HG02973 (cell line): ENCODE data around the gene MRPS2.

Experiments
- ATAC-seq: cut with Tn5 transposase; IDR thresholded peaks from one replicate; pipeline ENCODE4 v1.9.1; 2021; ENCODE audit warnings: moderate library complexity; ENCODE audit not compliant: unreplicated experiment

The MRPS2 gene

DNA sequence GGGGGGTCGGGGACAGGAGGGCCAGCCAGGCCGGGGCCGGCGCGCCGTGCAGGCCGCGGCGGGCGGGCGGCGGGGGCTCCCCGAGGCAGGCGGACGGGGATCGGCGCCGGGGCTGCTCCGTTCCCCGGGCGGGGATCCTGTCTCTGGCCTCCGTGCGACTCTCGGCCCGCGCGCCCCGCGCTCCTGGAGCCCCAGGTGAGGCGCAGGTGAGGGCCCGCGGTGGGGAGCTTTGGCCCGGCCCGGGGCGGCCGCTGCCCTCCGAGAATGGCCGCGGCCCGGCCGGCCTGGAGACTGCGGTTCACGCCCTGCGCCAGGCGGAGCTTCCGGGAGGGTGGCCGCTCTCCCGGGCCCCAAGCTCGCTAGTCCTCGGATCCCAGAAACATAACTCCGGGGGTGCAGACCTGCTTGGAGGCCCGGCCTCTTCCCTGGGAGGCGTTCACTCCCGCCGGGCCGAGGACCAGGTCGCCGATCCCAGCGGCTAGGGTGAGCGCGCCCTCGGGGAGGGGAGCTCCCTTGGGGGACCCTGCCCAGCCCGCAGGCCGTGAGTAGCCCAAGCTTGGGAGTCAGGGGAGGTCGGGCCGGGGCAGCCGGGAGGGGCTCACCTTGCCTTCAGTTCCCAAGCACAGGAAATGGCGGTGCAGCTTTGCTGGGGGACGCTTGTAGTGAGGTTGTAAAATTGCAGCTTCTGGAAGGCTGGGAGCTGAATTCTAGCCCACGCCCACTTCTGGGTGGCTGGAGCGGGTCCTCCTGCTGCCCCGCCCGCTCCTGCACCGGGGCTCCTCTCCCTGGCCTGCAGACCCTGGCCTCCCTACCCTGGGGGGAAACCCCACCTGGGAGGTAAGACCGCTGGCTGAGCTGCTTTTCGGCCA lies 20.2 kb upstream of the MRPS2 start:
- no peak for ATAC-seq

DNA sequence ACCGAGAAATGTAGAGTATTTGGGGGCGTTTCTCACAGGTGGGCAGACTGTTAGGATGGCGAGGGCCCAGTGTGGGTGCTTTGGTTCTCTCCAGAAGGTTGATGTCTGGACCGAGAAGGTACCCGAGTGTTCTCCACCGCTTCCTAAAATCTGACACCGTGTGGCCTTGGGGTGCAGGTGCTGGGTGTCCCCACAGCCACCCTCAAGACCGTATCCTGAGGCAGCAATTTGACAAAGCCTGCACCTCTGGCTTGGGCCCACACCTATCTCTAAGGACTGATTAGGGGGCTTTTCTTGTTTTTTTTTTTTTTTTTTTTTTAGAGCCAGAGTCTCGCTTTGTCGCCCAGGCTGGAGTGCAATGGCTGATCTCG lies 19.6 kb upstream of the MRPS2 start:
- ATAC-seq = no peak

DNA sequence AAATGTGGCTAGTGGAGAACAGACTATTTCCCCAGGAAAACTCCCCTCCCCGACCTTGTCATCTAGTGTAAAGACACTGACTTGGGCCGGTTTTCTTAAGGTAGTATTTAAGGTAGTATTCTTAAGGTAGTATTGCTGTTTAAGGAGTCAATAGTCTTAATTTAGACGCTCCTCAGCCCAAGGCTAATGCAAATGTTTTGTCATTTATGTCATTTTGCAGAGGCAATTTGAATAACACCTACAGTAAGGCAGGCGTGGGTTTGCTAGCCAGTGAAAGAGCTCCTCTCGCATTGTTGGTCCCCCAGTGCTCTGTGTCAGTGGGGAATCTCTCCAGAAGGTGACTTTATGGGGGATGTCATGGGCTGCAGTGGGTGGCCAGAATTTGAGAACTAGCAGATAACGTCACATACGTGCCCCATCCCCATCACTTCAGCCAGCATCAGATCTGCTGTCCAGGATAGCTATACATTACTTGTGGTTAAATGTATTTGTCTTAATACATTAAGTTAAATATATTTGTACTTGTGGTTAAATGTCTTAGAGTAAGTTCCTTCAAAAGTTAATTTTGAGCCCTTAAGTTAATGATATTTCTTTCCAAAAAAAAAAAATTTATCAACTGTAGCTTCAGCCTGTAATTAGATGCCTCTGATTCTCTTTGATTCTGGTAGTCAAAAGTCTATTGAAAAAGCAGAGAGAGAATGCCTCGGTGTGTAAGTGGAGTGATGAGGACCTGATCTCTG lies 18.3 kb upstream of the MRPS2 start:
- ATAC-seq = no peak

DNA sequence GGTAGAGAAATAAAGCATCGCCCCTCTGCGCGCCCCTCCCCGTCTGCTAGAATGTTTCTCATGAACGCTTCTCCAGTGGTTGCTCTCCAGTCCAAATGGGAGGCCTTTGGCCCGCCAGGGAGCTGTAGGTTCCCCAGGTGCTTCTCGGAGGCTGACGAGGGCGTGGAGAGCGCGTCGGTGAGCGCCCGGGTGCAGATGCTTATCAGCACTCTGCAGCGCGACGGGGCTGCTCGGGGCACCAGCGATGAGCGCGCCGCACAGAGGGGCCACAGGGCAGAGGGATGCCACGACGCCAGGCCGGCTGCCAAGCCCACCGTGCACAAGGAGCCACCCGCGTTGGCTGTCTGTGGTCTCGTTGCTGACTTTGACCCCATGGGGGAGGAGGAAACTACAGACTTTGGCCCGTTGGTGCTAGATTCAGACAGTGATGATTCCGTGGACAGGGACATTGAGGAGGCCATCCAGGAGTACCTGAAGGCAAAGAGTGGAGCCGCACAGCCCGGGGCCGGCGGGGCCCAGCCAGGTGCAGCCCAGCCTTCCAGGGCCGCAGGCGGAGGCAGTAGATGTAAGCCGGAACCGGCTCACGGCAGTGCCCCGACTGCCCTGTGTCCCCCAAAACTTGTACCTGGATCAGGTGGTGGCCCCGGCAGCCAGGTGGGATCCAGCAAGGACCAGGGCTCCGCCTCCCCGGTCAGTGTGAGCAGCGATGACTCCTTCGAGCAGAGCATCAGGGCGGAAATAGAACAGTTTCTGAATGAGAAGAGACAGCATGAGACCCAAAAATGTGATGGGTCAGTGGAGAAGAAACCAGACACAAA lies 15.8 kb upstream of the MRPS2 start:
- ATAC-seq = no peak

DNA sequence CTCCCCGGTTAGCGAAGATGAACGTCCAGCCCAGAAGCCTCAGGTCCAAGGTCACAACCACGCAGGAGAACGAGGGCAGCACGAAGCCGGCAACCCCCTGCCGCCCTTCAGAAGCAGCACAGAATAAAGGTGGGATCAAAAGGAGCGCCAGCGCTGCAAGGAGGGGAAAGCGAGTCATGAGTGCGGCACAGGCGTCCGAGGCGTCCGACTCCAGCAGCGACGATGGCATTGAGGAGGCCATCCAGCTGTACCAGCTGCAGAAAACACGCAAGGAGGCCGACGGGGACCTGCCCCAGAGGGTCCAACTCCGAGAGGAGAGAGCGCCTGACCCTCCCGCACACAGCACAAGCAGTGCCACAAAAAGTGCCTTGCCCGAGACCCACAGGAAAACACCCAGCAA lies 15.1 kb upstream of the MRPS2 start:
- ATAC-seq = no peak

DNA sequence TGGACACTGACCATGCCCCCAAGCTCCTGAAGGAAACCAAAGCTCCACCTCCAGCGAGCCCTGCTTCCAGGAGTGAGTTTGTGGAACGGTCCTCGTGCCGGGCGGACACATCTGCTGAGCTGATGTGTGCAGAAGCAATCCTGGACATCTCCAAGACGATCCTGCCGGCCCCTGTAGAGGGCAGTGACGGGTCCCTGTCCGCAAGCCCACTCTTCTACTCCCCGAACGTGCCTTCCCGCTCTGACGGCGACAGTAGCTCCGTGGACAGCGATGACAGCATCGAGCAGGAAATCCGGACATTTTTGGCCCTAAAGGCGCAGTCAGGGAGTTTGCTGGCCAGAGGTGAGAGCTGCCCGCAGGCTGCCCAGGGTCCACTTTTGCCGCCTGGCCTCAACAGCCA lies 14.7 kb upstream of the MRPS2 start:
- no peak for ATAC-seq

DNA sequence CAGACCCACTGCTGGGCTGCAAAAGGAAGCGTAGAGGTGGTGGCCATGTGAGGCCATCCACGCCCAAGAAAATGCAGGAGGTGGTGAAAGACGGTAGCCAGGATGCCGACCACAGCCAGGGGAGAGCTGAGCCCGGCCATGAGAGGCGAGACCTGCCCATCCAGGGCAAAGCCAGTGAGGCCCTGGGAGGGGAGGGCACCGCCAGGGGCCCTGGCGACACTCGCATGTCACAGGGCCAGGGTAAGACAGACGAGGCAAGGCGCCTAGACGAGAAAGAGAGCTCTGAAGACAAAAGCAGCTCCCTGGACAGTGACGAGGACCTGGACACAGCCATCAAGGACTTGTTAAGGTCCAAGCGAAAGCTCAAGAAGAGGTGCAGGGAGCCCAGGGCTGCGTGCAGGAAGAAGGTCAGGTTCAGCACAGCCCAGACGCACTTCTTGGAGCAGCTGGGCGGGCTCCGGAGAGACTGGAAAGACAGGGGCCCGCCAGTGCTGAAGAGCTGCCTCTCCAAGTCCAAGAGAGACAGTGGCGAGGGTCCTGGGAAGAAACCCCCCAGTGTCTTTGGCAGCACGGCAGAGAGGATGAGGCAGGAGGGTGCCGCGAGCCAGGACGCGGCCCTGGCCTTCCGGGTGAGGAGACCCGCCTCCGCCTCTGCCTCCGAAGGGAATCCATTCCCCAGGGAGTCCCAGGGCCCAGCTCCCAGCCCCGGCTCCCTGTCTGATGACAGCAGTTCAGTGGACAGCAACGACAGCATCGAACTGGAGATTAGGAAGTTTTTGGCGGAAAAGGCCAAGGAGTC lies 14.0 kb upstream of the MRPS2 start:
- ATAC-seq = no peak

DNA sequence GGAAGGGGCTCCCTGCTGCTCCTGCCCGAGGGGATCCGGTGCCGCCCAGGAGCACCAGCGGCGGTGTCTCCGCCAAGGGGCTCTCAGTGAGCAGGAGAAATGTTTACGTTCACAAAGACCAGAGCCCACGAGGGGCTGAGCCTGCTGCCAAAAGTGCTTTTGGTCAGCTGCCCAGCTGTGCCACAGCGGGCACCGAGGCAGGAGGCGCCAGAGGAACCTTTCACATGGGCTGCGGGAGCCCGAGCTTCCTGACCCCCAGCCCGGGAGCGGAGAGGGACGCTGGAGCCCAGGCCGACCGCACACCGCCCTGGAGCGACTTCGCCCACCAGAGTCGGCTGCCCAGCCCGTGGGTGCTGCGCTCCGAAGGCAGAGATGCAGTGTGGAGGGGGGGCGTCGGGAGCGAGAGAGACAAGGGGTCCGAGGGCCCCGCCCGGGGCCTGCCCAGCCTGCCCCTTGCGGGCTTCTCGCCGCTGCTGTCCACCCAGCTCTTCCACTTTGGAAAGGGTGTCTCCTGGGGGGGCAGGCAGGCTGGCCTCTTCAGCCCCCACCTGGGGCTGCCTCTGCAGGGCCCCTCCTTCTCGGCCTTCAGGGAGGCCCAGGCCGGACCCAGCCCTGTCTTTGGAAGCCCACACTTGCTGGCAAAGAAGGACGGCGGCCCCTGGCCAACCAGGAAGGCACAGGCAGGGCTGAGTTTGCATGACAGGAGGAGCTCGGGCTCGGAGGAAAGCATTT lies 13.0 kb upstream of the MRPS2 start:
- ATAC-seq = no peak

DNA sequence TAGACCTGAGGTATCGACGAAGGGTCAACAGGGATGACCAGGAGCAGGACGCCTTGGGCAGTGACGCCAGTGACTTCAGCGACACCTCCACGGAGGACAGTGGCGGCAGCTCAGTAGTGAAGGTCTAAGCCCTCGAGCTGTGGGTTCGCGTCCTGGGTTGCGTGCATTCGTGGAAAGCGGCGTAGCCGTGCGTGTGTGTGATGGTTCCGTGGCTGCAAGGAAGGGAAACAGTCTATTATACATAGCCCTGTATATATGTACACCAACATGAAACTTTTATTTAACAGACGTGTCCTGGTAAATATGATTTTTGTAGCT lies 12.5 kb upstream of the MRPS2 start:
- no peak for ATAC-seq

DNA sequence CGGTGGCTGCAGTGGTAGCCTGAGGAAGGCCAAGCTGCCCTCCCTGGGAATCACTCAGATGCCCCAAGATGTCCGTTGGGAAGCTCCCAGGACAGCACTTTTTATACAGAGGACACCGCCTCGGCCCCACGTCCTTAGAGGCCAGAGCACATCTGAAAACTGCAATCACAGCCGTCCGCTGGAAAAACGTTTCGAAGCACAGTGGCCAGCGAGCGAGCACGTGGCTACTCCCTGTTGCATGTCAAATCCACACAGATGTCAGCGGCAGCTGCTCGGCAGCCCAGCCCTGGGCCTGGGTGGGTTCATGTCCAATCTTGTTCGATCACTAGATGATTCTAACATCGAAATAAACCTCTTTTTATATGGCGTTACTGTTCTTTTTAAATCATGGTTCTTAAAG lies 12.0 kb upstream of the MRPS2 start:
- no peak for ATAC-seq

DNA sequence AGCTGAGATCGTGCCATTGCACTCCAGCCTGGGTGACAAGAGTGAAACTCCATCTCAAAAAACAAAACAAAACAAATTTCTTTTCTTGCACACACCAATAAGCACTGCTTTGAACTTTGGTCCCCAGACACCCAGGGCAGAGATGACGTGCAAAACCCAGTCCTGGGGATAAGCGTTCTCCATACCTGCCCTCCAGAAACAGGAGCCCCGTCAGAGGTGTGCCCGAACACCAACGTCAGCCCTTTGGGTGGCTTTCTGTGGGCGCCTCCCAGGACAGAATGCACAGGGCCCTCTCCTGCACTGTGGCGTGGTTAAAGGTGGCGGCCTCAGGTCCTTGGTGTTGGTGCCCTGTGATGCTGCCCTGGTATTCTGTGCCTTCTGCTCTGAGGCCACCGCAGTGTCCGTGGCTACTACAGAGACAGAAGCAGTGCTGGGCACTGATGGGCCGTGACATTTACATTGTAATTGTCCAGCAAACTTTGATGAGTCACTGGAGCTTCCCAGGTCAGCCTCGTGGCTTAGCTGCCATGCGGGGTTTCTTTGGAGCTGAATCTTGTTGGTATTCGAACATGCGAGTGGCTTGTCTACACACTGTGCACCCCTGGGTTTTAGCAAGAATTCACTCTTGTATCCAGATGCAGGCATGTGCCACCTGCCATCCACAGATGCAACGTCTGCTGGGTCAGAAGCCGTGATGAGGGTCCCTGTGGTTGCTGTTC lies 11.1 kb upstream of the MRPS2 start:
- no peak for ATAC-seq

DNA sequence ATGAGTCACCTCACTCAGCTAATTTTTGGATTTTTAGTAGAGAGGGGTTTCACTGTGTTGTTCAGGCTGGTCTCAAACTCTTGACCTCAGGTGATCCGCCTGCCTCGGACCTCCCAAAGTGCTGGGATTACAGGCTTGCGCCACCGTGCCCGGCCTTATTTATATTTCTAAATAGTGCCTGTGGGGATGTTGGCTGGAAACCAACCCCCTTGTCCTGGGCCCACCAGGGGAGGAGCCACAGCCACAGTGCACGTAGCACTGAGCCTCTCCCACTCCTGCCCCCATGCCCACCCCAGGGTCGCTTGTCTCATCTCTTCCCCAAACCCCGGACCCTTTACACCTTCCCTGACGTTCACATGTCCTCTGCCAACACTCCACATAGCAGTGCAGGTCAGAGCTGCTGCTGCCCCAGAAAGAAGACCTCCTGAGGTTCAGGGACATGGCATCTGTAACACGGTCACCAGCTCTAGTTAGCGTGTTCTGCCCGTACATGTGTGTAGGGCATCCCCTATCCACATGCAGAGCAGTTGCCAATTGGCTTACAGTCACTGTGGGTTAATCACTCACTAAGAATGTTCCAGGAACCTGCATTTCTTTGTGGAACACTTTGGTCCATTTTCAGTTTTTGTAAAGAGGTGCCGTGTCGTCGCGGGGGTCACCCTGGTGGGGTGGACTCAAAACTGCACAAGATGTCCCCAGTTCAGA lies 10.2 kb upstream of the MRPS2 start:
- ATAC-seq = no peak

DNA sequence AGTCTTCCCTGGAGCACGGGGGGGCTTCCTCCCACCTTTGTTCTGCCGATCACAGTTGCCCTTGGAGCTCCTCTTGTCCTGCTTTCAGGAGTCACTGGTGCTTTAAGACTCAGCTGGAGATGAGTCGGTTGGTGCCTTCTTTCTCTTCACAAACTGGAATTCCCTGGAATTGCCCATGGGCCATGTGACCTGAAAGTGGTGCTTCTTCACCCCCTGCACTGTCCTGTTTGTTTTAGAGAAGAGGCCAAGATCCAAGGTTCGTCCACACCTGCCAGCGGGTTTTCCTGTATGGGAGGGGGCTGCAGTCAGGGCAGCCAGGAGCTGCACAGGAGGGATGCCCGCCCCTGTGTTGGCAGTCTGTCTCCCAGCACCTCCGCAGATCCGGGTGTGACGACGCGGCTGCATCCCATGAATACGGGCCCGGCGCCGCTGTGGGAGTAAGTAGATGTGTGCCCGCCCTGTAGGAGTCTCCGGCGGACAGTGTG lies 9.5 kb upstream of the MRPS2 start:
- no peak for ATAC-seq

DNA sequence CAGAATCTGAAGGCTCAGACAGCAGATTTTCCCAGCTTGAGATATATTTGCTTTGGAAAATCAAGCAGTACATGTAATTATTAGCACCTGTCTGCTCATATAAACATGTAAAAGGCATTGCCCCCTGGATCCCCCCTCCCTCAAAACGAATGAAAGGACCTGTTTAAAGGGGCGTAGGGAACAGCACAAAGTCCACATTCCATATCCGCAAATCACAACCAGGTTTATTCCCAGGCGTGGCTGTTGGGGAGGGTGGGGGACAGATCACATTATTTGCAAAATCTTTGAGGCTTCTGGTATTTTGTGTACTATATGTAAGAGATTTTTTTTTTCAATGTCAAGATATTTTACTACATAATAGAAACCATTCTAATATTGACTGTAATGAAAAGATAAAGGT lies 8.7 kb upstream of the MRPS2 start:
- no peak for ATAC-seq

DNA sequence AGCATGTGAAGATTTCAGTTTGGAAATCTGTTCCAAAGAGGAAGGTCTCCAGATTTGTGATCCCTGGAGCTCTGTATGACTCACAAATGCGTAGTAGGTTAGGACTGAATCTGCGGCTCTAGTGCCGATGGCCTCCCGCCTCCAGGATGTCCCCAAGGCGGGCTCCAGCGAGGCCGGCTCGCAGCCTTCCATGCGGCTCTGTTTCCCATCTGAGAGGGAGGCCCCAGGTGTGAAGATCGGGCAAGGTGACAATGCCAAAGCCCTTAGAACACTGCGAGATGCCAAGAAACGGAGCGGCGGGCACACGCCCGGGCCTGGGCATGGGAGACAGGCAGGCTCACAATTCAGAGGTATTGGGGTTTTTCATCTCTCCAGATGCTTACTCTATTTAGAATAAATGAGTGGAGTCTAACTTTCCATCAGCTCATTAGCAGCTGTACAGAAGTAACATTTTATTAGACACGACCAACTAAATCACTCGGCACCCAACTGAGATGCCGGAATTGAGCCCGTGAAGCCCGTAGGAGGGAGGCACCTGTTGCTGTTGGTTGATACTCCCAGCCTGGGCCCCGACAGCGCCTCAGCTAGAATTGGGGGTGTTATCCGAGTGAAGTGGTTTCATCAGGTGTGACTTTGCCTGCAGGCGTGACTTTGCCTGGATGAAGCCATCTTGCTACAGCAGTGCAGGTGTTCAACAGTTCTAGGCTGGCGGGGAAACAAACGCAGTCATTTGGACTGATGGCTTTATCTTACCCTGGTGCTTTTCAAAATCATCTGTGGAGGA lies 7.4 kb upstream of the MRPS2 start:
- ATAC-seq = no peak

DNA sequence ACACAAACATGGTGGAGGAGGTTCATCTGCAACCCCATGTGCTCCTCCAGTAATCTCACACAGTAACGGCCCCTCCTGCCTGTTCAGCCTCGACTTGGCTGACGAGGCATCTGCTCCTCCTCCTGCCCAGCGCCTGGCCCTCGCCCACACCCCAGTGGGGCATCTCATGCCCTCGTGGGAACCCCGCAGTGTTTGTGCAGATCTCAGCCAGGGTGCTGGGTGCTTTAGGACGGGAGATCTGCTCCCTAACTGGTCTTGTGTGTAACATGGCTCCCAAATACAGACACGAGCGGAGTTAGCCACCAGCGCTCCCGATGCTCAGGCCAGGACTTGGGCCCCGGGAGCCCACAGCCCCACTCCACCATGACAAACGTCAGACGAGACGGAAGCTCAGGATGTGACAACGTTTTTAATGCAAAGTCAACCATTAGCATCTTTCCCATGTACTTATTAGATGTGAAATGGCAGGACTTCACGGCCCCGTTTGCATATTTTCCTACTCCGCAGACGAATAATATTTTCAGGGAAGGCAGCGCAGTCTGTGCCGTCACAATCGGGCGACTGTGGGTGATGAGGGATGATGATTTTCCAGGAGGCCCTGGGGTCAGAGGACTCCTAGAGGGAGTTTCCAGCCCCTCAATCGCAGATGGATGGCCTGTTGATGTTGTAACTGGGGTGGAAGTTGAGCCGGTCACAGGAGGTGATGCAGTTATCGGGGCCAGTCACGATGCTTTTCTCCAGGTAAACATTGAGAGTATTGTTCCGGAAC lies 5.5 kb upstream of the MRPS2 start:
- ATAC-seq = no peak

DNA sequence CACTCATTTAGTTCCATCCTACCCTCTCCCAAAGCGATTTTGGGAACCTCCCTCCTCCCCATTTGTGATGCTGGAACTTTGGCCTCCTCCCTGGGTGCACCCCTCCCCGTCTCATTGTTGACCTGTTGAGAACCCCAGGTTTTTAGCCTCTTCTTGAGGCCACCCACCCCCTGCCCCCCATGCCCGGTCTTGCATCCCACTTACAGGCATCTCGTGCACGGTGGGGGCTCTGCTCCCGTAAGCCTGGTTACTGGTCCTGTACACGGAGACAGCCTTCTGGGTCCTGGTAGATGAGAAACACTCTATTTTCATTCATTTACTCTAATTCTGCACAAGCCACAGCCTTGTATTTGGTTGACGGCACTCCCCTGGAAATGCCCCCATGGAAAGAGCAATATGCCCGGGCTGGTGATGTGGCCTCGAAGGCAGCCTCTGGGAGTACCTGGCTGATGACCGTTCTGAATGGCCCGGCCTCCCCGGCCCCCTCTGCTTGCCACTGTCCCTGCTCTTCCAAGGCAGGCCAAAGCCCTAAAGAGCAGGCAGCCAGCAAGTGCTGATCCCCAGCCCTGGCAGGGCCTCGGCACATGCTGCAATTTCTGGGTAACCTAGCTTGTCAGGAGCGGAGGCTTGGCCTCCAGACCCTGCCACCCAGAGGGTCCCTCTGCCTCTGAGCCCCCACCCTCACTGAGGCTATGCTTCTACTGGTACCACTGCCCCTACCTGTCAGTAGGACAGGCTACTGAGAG lies 1.9 kb upstream of the MRPS2 start:
- ATAC-seq = no peak
